HG03432 (cell line): ENCODE results near the gene MGRN1.
"Not testable (repeated sequence)": the region's sequence is repeated elsewhere in the genome, so short reads cannot be mapped to it uniquely, and the experiment has no call there.

Experiments used
- ATAC-seq: cut with Tn5 transposase; IDR thresholded peaks from one replicate; pipeline ENCODE4 v1.9.1; 2021; ENCODE audit warnings: mild to moderate bottlenecking, moderate library complexity; ENCODE audit not compliant: unreplicated experiment

Gene MGRN1

GRCh38 chr16:4723071-4723767 is 98.6 kb downstream of the MGRN1 start:
- no peak for ATAC-seq

DNA sequence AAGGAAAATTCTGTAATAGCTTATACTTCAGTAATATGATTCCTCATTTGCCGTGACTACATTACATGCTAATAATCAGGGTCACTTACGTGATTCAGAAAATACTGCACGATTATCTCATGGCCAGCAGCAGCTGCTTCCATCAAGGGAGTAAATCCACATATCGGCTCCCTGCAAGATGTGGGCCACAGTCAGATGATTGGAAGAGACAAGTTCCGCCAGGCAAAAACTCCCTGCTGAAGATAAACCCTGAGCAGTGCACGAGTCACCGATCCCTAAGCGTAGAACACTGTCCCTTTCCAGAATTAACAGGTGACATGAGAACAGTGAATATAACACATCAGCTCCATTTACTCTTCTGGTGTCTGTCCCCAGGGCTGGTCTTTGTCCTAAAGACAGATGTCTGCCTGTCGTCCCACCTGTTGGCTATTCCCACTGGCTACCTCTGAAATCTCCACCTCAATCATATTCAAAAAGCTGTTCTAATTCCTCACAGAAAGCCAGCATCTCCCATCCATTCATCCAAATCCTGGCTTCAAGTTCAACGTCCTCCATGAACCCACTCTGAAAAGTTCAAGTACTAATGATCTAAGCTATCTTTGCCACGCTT is 100.1 kb downstream of the MGRN1 start:
- ATAC-seq, result no peak

DNA sequence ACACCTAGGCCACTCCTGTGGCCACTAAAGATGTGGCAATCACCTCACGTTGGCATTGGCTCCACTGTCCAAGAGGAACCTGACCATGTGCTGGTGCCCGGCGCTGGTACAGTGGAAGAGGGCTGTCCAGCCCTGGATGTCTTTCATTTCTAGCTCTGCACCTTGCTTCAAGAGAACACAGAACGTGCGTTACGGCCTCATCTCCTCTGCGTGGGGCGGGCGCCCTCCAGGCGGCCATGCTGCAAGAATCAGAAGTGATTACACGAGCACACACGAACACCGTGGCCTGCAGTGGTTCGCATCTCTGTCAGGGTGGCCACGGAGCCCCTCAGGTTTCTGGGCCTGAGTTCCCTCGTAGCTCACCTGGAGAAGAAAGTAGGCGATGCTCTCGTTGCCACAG is 102.0 kb downstream of the MGRN1 start:
- ATAC-seq, result no peak

DNA sequence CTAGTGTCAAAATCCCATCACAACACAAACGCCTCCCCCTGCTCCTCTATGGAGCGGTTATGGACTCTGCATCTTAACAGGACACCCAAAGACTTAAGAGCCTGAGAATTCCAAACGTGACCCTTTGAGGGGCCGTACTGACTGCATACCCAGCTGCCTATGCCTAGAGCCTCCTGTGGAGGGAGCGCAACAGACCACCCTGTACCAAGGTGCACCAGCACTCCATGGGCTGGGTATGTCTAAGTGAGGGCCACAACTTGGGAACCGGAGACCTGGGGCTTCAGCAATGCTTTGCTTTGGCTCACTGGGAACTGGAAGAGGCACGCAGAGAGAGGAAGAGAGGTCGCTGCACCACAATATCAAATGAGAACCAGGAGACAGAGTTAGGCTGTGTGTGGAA is 104.0 kb downstream of the MGRN1 start:
- no peak for ATAC-seq

DNA sequence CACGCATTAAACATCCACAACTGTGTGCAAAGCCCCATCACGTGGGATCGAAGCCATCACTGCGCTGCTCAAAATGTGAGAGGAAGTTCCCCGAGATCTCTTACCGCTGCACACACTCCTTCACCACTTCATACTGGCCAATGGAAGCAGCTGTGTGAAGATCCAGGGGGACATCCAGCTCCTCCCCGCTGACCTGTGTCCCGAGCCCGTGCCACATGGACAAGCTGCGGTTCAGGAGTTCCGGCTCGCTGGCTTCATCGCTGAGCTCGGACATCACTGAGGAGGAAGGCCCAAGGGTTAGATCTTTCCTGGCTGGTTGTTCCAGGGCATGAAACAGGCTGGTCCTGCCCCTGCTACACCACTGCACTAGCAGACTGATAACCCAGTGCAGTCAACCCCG is 105.2 kb downstream of the MGRN1 start:
- ATAC-seq, result no peak

DNA sequence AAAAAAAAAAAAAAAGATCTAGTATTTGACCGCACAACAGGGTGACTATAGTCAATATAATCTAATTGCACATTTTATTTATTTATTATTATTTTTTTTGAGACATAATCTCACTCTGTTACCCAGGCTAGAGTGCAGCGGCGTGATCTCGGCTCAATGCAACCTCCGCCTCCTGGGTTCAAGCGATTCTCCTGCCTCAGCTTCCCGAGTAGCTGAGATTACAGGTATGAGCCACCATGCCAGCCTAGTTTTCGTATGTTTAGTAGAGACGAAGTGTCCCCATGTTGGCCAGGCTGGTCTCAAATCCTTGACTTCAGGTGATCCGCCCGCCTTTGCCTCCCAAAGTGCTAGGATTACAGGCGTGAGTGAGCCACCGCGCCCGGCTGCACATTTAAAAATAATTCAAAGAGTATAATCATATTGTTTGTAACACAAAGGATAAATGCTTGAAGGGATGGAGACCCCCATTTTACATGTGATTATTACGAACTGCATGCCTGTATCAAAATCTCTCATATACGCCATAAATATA is 108.7 kb downstream of the MGRN1 start:
- ATAC-seq, result no peak

DNA sequence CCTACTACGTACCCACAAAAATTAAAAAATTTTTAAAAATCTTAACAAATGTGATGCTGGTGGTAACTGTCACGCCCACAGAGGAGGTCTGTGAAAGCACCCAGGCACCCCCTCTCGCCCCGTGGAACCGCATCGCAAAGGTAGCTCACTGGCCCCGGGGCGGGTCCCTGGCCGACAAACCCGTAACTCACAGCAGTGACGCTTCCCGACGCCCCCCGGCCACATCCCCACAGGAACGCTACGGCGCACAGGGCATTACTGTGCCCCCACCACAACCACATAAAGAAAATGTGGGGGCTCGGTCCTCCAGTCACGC is 109.1 kb downstream of the MGRN1 start:
- peak; percentile 11 for ATAC-seq

- ATAC-seq, result peak; percentile 79
Observed at GRCh38 chr16:4734063-4734729, 109.6 kb downstream of the MGRN1 start, which contains the start of the genes ANKS3 and DNAAF8. ANKS3 (minus strand) TSS chr16:4734271; CDS start chr16:4730149, 4,122 bp downstream. DNAAF8 (plus strand) TSS chr16:4734537; CDS start chr16:4736515, 1,978 bp downstream.

DNA sequence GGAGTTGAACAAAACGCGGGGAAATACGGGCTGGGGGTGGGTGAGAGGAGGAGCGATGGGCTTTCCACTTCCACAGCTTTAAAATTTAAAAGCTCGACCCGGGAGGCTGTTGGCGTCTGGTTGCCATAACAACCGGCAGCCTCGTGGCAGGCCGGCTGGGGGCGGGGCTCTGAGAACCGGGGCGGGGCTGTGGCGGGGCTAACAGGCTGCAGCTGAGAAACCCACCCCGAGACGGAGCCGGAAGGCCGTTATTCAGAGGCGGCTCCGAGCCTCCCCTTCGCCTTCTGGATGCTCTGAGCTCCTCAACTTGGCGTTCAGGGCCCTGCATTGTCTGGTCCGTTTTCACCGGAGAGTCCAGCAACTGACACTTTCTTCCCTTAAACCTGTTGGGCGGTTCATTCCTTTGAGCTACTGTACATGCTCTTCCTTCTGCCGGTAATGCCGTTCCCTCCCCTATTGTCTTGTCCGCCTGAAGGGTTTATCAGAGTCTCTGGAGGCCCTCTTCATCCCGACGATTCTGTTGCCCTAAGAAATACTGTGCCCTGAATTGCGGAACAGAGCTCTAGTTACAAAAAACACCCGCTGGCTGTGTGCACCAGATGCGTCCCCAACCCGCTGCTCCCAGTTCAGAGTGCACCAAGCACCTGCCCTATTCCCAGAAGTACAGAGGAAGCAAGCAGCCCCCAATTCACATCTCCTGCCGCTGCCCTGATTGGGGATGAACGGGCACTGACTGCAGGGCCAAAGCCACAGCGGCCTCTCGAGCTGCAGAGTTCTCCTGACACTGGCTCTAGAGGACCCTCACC is 110.3 kb downstream of the MGRN1 start:
- peak; percentile 66 for ATAC-seq

DNA sequence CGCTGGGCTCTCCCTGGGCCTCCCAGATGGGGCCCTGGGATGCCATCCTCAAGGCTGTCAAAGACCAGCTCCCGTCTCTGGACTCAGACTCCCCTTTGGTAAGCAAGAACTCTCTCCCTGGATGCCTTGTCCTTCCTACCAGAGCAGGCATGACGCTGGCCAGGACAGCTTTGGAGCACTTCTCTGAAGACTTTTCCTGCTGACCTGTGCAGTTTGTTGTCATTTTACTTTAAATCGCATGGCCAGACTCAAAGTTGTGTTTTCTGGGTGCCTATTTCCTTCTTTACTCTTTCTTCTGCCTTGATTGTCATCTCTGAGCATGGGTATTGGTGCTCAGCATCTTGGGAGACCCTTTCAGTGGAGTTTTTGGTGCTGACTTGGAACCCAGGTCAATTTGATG is 111.9 kb downstream of the MGRN1 start:
- ATAC-seq, result no peak

DNA sequence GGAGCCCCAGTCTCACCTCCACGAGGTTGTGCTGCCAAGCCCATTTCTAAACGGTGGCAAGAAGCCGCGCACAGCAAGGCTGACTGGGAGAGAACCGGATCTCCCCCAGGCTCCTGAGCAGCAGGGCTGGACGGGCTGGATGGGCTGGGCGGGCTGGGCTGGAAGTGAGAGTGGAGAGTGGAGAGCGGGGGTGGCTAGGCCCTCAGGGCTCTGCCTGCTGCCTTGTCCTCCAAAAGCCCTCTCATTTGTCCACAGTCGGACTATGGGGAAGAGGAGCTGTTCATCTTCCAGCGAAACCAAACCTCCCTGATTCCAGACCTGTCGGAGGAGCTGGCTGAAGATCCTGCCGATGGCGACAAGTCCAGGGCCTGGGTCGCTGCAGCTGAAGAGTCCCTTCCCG is 112.9 kb downstream of the MGRN1 start:
- no peak for ATAC-seq

- ATAC-seq, result not testable (repeated sequence)
Observed at GRCh38 chr16:4738370-4738769, 113.7 kb downstream of the MGRN1 start.
